ENCODE measurements around the gene PAPLN. TPM values are rescaled to one million over a fixed set of nuclear protein-coding genes. Genes with fewer than 3 reads are reported as not detected.
"Not testable (repeated sequence)": the region's sequence is repeated elsewhere in the genome, so short reads cannot be mapped to it uniquely, and the experiment has no call there.

Gene PAPLN
- total RNA-seq (1 to 10 TPM in 1 of 5 donors, under 1 TPM in 3, not detected in 1; 0.14 to 1.0 (median 0.29) TPM), total RNA-seq (0 to 11.1 (median 0.17) reads per million in 29 experiments)
- total RNA-seq (2013), result 0.13 TPM

- Mint-ChIP-seq H3K4me1 (peaks cover 8 to 20% (median 8%) of the 10 kb centered on the region in 3 donors), H3K4me3 (peak within 1 kb of the TSS; percentile 4 to 60 (median 56)), H3K9me3 (no peaks in the 10 kb centered on the region), H3K27me3 (peaks cover 54 to 75% of the 10 kb centered on the region in 2 donors), H3K27ac (peak within 1 kb of the TSS in 1 of 2 donors; percentile 3), H3K36me3 (no peaks in the 10 kb centered on the region)
- DNase-seq (no peak), ATAC-seq (replicated peaks in 1 of 4) (peak in 1 of 4 experiments; percentile 24)
- H3K27ac ChIP-seq (ENCODE audit: low read length), result no peak within 1 kb of the TSS
- H3K4me3 ChIP-seq (ENCODE audit: control insufficient read depth in 1 of 2, extremely low read depth in 1 of 2, low read length in 1 of 2), result peak within 1 kb of the TSS in 1 of 2 donors; percentile 10
- H3K36me3 ChIP-seq (ENCODE audit: control insufficient read depth in 2 of 2, extremely low read depth in 1 of 2, insufficient read depth in 1 of 2, low read length in 1 of 2), result no peaks in the 10 kb centered on the region
- ChIA-PET CTCF (no interaction called here), POLR2A (no interaction called here)
- H3K4me1 ChIP-seq (ENCODE audit: control insufficient read depth in 1 of 2, extremely low read depth in 1 of 2, insufficient read depth in 2 of 2, low read length in 2 of 2), result peaks cover 0 to 16% of the 10 kb centered on the region in 2 experiments
- 5% methylated on average over 48 of the region's 48 CpGs for WGBS (ENCODE audit: insufficient coverage)
- peaks cover 13 to 87% of the 10 kb centered on the region in 2 experiments for H3K27me3 ChIP-seq (replicated peaks in 1 of 2; ENCODE audit: control insufficient read depth in 2 of 2, extremely low read depth in 1 of 2, insufficient read depth in 2 of 2, low read length in 1 of 2)
- H3K9me3 ChIP-seq, result no peaks in the 10 kb centered on the region
Measured at GRCh38 chr14:73237219-73237785, at the start of gene PAPLN. Gene PAPLN, plus strand, starts transcription at chr14:73237506. Its CDS starts 2,273 bp downstream, at chr14:73239779.

- no peak overlapping the region for H3K4me3 ChIP-seq (ENCODE audit: control insufficient read depth in 1 of 2, extremely low read depth in 1 of 2, low read length in 1 of 2)
- DNase-seq (no peak), ATAC-seq (replicated peaks in 1 of 4) (no peak)
- Mint-ChIP-seq H3K4me1 (no peaks in the 10 kb centered on the region), H3K9me3 (no peaks in the 10 kb centered on the region), H3K4me3 (no peak overlapping the region), H3K27ac (no peak overlapping the region), H3K27me3 (no peaks in the 10 kb centered on the region), H3K36me3 (peaks cover 31% of the 10 kb centered on the region)
- ChIA-PET POLR2A (no interaction called here), CTCF (interaction anchor here in 1 of 2 donors (0.6 to 0.9 kb wide), 2 partner anchors 275 to 347 kb away, joined by 3 to 4 read pairs; no protein-coding TSS in a partner anchor)
- H3K27me3 ChIP-seq (replicated peaks in 1 of 2; ENCODE audit: control insufficient read depth in 2 of 2, extremely low read depth in 1 of 2, insufficient read depth in 2 of 2, low read length in 1 of 2), result no peaks in the 10 kb centered on the region
- WGBS (ENCODE audit: insufficient coverage), result no CpG with 5 or more reads among the region's 3 CpGs
- H3K4me1 ChIP-seq (ENCODE audit: control insufficient read depth in 1 of 2, extremely low read depth in 1 of 2, insufficient read depth in 2 of 2, low read length in 2 of 2), result no peaks in the 10 kb centered on the region
- no peak overlapping the region for H3K27ac ChIP-seq (ENCODE audit: low read length)
- H3K36me3 ChIP-seq (ENCODE audit: control insufficient read depth in 2 of 2, extremely low read depth in 1 of 2, insufficient read depth in 1 of 2, low read length in 1 of 2), result peaks cover 0 to 45% of the 10 kb centered on the region in 2 donors
- no peaks in the 10 kb centered on the region for H3K9me3 ChIP-seq
Measured at GRCh38 chr14:73188501-73188911, 48.8 kb upstream of the PAPLN start.

- Mint-ChIP-seq H3K36me3 (peaks cover 38% of the 10 kb centered on the region), H3K27me3 (no peaks in the 10 kb centered on the region), H3K9me3 (no peaks in the 10 kb centered on the region), H3K4me1 (no peaks in the 10 kb centered on the region), H3K4me3 (no peak overlapping the region), H3K27ac (no peak overlapping the region)
- DNase-seq (no peak), ATAC-seq (replicated peaks in 1 of 4) (no peak)
- Histone ChIP-seq H3K9me3 (no peaks in the 10 kb centered on the region), H3K36me3 (ENCODE audit: control insufficient read depth in 2 of 2, extremely low read depth in 1 of 2, insufficient read depth in 1 of 2, low read length in 1 of 2) (peaks cover 0 to 54% of the 10 kb centered on the region in 2 donors), H3K4me1 (ENCODE audit: control insufficient read depth in 1 of 2, extremely low read depth in 1 of 2, insufficient read depth in 2 of 2, low read length in 2 of 2) (no peaks in the 10 kb centered on the region), H3K27ac (ENCODE audit: low read length) (no peak overlapping the region), H3K27me3 (replicated peaks in 1 of 2; ENCODE audit: control insufficient read depth in 2 of 2, extremely low read depth in 1 of 2, insufficient read depth in 2 of 2, low read length in 1 of 2) (no peaks in the 10 kb centered on the region), H3K4me3 (ENCODE audit: control insufficient read depth in 1 of 2, extremely low read depth in 1 of 2, low read length in 1 of 2) (no peak overlapping the region)
- WGBS (ENCODE audit: insufficient coverage), result 100% methylated on average over 1 of the region's 3 CpGs
- ChIA-PET POLR2A (interaction anchor here in 1 of 2 donors (0.6 kb wide), 1 partner anchor 18 kb away, joined by 3 read pairs; no protein-coding TSS in a partner anchor), CTCF (no interaction called here)
Measured at GRCh38 chr14:73189651-73190050, 47.7 kb upstream of the PAPLN start.

- WGBS (ENCODE audit: insufficient coverage), result no CpG with 5 or more reads among the region's 2 CpGs
- peaks cover 0 to 63% of the 10 kb centered on the region in 2 donors for H3K36me3 ChIP-seq (ENCODE audit: control insufficient read depth in 2 of 2, extremely low read depth in 1 of 2, insufficient read depth in 1 of 2, low read length in 1 of 2)
Measured at GRCh38 chr14:73191441-73191840, 45.9 kb upstream of the PAPLN start.

GRCh38 chr14:73194306-73194705 lies 43.0 kb upstream of the PAPLN start:
- H3K4me3 Mint-ChIP-seq; DNase-seq; H3K27ac ChIP-seq (ENCODE audit: low read length); H3K9me3 Mint-ChIP-seq; ATAC-seq (replicated peaks in 1 of 4); H3K4me1 Mint-ChIP-seq; POLR2A ChIA-PET; H3K4me3 ChIP-seq (ENCODE audit: control insufficient read depth in 1 of 2, extremely low read depth in 1 of 2, low read length in 1 of 2); H3K4me1 ChIP-seq (ENCODE audit: control insufficient read depth in 1 of 2, extremely low read depth in 1 of 2, insufficient read depth in 2 of 2, low read length in 2 of 2); H3K27me3 Mint-ChIP-seq; H3K27me3 ChIP-seq (replicated peaks in 1 of 2; ENCODE audit: control insufficient read depth in 2 of 2, extremely low read depth in 1 of 2, insufficient read depth in 2 of 2, low read length in 1 of 2); H3K9me3 ChIP-seq; H3K27ac Mint-ChIP-seq; CTCF ChIA-PET: not testable (repeated sequence)
- WGBS (ENCODE audit: insufficient coverage), result 93% methylated on average over 5 of the region's 8 CpGs
- H3K36me3 Mint-ChIP-seq, result peaks cover 47% of the 10 kb centered on the region
- H3K36me3 ChIP-seq (ENCODE audit: control insufficient read depth in 2 of 2, extremely low read depth in 1 of 2, insufficient read depth in 1 of 2, low read length in 1 of 2), result peaks cover 0 to 65% of the 10 kb centered on the region in 2 donors

More at GRCh38 chr14:73191441-73191840, 45.9 kb upstream of the PAPLN start:
- ATAC-seq (replicated peaks in 1 of 4) (no peak), DNase-seq (no peak)
- CTCF ChIA-PET, result interaction anchor here in 1 of 2 donors (0.6 kb wide), 1 partner anchor 379 kb away, joined by 3 read pairs; no protein-coding TSS in a partner anchor
- no peak overlapping the region for H3K27ac Mint-ChIP-seq
- no peak overlapping the region for H3K4me3 Mint-ChIP-seq
- H3K9me3 ChIP-seq, result no peaks in the 10 kb centered on the region
- H3K27me3 Mint-ChIP-seq, result no peaks in the 10 kb centered on the region
- H3K4me1 Mint-ChIP-seq, result no peaks in the 10 kb centered on the region
- no peak overlapping the region for H3K4me3 ChIP-seq (ENCODE audit: control insufficient read depth in 1 of 2, extremely low read depth in 1 of 2, low read length in 1 of 2)
- H3K9me3 Mint-ChIP-seq, result no peaks in the 10 kb centered on the region
- H3K27me3 ChIP-seq (replicated peaks in 1 of 2; ENCODE audit: control insufficient read depth in 2 of 2, extremely low read depth in 1 of 2, insufficient read depth in 2 of 2, low read length in 1 of 2), result no peaks in the 10 kb centered on the region
- H3K4me1 ChIP-seq (ENCODE audit: control insufficient read depth in 1 of 2, extremely low read depth in 1 of 2, insufficient read depth in 2 of 2, low read length in 2 of 2), result no peaks in the 10 kb centered on the region
- H3K36me3 Mint-ChIP-seq, result peaks cover 48% of the 10 kb centered on the region
- H3K27ac ChIP-seq (ENCODE audit: low read length), result no peak overlapping the region
- POLR2A ChIA-PET, result interaction anchor here in 1 of 2 donors (0.6 kb wide), 1 partner anchor 68 kb away, joined by 3 read pairs; no protein-coding TSS in a partner anchor

GRCh38 chr14:73198253-73198652 lies 39.1 kb upstream of the PAPLN start:
- Mint-ChIP-seq H3K27me3 (no peaks in the 10 kb centered on the region), H3K9me3 (no peaks in the 10 kb centered on the region), H3K36me3 (peaks cover 55% of the 10 kb centered on the region), H3K27ac (no peak overlapping the region), H3K4me3 (no peak overlapping the region), H3K4me1 (no peaks in the 10 kb centered on the region)
- no peaks in the 10 kb centered on the region for H3K9me3 ChIP-seq
- peaks cover 13 to 56% of the 10 kb centered on the region in 2 donors for H3K36me3 ChIP-seq (ENCODE audit: control insufficient read depth in 2 of 2, extremely low read depth in 1 of 2, insufficient read depth in 1 of 2, low read length in 1 of 2)
- H3K27me3 ChIP-seq (replicated peaks in 1 of 2; ENCODE audit: control insufficient read depth in 2 of 2, extremely low read depth in 1 of 2, insufficient read depth in 2 of 2, low read length in 1 of 2), result no peaks in the 10 kb centered on the region
- ChIA-PET CTCF (no interaction called here), POLR2A (no interaction called here)
- ATAC-seq (replicated peaks in 1 of 4) (no peak), DNase-seq (no peak)
- WGBS (ENCODE audit: insufficient coverage), result 100% methylated on average over 2 of the region's 2 CpGs
- H3K4me3 ChIP-seq (ENCODE audit: control insufficient read depth in 1 of 2, extremely low read depth in 1 of 2, low read length in 1 of 2), result no peak overlapping the region
- H3K4me1 ChIP-seq (ENCODE audit: control insufficient read depth in 1 of 2, extremely low read depth in 1 of 2, insufficient read depth in 2 of 2, low read length in 2 of 2), result no peaks in the 10 kb centered on the region
- H3K27ac ChIP-seq (ENCODE audit: low read length), result no peak overlapping the region

Measured in T-cell (primary cell).